ENCODE data around the gene FNDC8. TPM values are rescaled to one million over a fixed set of nuclear protein-coding genes. Genes with fewer than 3 reads are reported as not detected.

Gene FNDC8
- total RNA-seq (2014; rRNA removed; shearing (Covaris generic)), result 0.55 TPM in 1 of 2 replicates, not detected in the other

DNA sequence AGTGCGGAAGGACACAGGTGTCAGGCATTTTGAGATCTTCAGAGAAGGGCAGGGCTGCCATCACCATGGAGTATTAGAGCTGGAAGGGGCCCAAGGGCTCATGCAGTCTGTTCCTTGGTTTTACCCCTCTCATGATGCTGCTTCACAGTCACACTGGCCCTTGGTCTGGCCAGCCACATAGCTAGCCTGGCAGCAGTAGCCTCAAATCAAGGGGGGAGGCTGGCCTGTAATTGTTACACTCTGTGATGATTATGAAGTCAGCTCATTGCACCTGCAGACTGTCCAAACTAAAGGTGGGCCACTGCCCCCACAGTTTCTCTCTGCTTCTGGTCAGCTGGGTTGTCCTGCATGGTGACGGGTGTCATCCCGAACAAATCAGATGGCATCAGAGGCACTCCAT is at the start of gene FNDC8:
Gene FNDC8, plus strand, starts transcription at position 301 of the 400 bp plus-strand sequence. Its CDS starts 79 bp downstream, at position 380.
- Histone ChIP-seq H3K4me3 (ENCODE audit: insufficient read depth, low read depth, low read length) (no peak within 1 kb of the TSS), H3K27me3 (ENCODE audit: control insufficient read depth, insufficient read depth, low read length) (peaks cover 2% of the 10 kb centered on the region), H3K36me3 (replicated peaks; ENCODE audit: control insufficient read depth, insufficient read depth, low read length) (no peaks in the 10 kb centered on the region)
- DNase-seq, result no peak

DNA sequence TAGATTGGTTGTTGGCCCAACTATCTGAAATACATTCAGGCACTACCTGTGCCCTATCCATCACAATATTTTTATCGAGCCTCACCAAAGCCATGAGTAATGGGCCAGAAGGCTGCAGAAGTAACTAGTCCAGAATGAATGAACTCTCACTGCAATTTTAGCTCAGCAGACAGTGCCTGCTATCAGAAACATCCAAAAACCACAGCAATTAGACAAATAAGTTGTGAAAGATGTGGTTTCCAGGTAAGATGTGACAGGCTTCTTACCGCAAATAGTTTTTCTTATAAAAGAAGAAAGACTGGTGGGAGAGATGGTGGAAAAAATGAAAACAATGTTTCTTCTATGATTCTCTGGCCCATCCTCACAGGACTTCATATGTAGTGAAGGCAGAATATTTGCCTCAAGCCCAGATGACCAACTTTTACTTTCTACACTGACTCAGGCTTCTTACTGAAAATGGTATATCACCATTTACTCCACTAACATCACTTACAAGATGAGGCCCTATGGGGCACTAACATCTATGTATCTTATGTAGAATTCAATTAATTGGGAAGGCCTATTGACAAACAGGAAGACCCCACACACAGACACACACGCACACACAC is 48.1 kb upstream of the FNDC8 start:
- Histone ChIP-seq H3K27me3 (ENCODE audit: control insufficient read depth, insufficient read depth, low read length) (no peaks in the 10 kb centered on the region), H3K36me3 (replicated peaks; ENCODE audit: control insufficient read depth, insufficient read depth, low read length) (no peaks in the 10 kb centered on the region), H3K4me3 (ENCODE audit: insufficient read depth, low read depth, low read length) (no peak overlapping the region)
- no peak for DNase-seq

DNA sequence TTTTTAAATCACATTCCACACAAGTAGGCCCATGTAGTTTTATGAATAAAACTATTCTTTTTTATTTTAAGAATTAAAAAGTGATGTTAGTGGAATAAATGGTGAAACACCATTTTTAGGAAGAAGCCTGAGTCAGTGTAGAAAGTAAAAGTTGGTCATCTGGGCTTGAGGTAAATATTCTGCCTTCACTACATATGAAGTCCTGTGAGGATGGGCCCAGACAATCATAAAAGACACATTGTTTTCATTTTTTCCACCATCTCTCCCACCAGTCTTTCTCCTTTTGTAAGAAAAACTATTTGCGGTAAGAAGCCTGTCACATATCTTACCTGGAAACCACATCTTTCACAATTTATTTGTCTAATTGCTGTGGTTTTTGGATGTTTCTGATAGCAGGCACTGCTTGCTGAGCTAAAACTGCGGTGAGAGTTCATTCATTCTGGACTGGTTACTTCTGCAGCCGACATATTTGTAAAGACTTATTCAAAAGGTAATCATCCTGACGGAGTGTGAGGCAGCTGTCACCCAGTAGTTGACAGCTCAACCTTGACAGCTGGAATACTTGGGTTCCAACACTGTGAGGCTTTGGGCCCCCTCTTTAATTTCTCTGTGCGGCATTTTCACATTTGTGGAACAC is 47.3 kb upstream of the FNDC8 start:
- H3K36me3 ChIP-seq (replicated peaks; ENCODE audit: control insufficient read depth, insufficient read depth, low read length), result no peaks in the 10 kb centered on the region
- no peak for DNase-seq
- no peaks in the 10 kb centered on the region for H3K27me3 ChIP-seq (ENCODE audit: control insufficient read depth, insufficient read depth, low read length)
- H3K4me3 ChIP-seq (ENCODE audit: insufficient read depth, low read depth, low read length), result no peak overlapping the region

DNA sequence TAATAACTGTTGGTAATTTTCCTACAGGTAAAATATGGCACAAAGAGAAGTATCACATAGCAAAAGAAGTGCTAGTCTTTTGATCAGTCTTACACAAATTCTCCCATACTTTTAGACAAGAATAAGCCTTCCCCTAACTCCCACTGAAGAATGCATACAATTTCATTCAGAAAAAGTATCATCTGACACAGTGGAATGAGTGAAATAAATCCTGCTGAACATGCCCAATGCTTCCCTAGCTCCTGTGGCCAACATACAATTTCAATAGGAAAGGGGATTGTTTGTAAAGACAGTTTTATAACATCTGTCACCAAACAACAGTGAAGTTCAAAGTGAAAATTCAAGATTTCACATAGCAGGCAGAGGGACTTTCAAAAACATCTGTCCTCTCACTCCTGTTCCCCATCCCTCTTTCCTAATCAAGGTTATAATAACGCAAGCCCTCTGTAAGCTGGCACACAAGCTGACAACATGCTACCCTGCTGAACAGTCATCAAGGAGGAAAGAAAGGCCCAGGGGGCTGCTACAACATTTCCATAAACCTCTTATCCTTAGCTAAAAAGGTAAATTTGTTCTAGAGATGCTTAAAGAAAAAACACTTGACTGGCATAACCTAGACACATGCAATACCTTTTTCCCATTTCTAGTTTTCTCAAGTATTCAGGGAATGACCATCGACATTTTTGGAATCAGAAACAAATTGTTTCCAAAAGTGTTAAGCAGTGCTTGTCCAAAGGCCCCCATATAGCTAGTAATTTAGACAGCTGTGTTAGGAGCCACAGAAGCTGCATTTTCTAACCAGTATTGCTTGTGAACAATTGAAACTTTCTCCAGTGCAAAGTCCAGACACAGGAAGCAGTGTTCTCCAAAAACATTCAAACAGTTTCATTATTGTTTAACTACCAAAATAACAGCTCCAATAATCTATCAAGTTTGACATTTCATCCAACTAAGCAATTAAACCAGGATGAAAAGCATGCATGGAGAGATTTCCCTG is 46.4 kb upstream of the FNDC8 start:
- Histone ChIP-seq H3K27me3 (ENCODE audit: control insufficient read depth, insufficient read depth, low read length) (no peaks in the 10 kb centered on the region), H3K36me3 (replicated peaks; ENCODE audit: control insufficient read depth, insufficient read depth, low read length) (no peaks in the 10 kb centered on the region), H3K4me3 (ENCODE audit: insufficient read depth, low read depth, low read length) (no peak overlapping the region)
- no peak for DNase-seq

DNA sequence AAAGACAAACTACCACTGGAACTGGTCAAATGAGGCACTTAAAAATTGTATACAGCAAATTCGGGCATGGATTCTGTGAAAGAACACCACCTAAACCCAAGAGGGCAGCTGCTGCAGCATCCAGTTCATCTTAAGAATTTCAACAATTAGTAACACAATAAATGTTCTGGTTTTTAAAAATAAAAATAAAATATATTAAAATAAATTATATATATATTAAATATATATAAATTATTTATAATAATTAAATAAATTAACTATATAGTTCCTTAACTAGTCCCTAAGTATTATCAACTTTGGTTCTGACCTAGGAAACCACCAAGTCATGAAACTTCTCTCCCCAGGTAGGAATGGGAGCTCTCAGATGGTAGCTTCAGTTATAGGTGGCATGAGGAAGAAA is 44.5 kb upstream of the FNDC8 start:
- H3K27me3 ChIP-seq (ENCODE audit: control insufficient read depth, insufficient read depth, low read length), result no peaks in the 10 kb centered on the region
- H3K36me3 ChIP-seq (replicated peaks; ENCODE audit: control insufficient read depth, insufficient read depth, low read length), result no peaks in the 10 kb centered on the region
- H3K4me3 ChIP-seq (ENCODE audit: insufficient read depth, low read depth, low read length), result no peak overlapping the region

DNA sequence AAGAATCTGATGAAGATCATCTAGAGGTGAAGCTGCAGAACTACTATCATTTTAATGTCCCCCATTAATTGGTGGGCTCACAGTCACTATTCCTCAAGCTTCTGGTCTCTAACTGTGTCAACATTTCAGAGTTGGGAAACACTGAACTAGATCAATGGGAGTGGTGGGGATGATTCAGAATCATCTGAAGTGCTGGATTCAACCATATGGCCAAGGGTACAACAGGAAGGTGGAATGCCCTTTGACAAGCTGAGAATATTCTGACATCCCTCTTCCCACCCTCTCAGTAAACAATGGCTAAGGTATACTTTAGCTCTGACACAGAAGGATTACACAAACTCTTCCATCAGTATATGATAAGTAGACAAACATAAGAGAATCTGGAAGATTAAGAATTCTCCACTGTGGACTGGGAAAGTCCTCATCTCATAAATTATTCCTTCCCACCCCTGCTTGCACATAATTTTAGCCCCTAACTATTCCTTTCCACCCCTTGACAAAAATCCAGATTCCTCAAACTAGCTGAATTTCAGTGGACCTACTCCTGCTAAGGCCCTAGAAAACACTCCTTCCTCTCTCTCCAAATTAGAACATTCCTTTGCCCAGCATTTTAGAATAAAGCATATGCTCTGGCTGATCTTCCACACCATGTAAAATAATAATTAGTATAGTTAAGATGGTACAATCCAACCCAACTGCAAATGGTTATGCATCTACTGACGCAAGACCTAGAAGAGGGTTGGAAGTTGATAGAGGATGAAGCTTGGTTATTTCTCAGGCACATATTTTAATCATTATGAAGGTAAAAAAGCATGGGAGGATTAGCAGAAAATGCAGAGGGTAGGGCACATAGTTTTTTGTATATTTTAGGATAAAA is 41.6 kb upstream of the FNDC8 start:
- no peaks in the 10 kb centered on the region for H3K36me3 ChIP-seq (replicated peaks; ENCODE audit: control insufficient read depth, insufficient read depth, low read length)
- no peak overlapping the region for H3K4me3 ChIP-seq (ENCODE audit: insufficient read depth, low read depth, low read length)
- no peak for DNase-seq
- no peaks in the 10 kb centered on the region for H3K27me3 ChIP-seq (ENCODE audit: control insufficient read depth, insufficient read depth, low read length)

More for the DNA sequence above, 44.5 kb upstream of the FNDC8 start:
- DNase-seq, result no peak

DNA sequence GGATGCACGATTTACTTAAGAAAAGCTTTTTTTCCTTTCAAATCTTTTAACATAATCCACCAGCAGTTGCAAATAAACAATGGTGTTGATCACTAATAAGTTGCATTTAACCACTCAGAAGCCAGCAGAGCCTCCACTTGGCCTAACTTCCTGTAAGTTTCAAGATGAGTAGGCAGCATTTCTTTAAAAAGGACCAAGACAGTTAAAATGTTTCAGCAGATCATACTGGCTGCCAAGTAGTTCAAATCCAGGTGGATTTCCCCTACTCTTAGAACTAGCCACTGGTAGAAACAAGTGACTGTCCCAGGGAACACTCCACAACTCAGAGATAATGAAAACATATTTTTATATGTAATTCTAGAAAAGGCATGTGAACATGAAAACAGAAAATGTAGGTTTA is 40.9 kb upstream of the FNDC8 start:
- DNase-seq, result no peak
- Histone ChIP-seq H3K4me3 (ENCODE audit: insufficient read depth, low read depth, low read length) (no peak overlapping the region), H3K36me3 (replicated peaks; ENCODE audit: control insufficient read depth, insufficient read depth, low read length) (no peaks in the 10 kb centered on the region)

DNA sequence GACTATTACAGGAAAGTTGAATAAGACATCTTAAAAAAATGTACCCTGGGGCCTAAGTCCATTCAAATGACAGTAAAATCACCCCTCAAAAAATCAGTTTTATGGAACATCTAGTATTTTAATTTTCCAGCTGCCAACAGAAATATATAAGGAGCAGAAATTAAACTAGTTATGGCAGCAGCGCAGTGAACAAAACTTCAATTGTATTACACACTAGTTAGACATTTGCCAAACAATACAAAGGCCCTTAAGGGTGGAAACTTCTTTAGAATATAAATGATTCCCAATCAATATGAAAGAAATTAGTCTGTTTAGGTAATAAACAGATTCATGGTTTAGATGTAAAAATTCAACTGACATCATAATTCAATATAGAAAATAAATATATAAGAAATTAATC is 39.8 kb upstream of the FNDC8 start:
- Histone ChIP-seq H3K27me3 (ENCODE audit: control insufficient read depth, insufficient read depth, low read length) (no peaks in the 10 kb centered on the region), H3K4me3 (ENCODE audit: insufficient read depth, low read depth, low read length) (no peak overlapping the region), H3K36me3 (replicated peaks; ENCODE audit: control insufficient read depth, insufficient read depth, low read length) (no peaks in the 10 kb centered on the region)
- DNase-seq, result no peak

More for the DNA sequence above, 40.9 kb upstream of the FNDC8 start:
- no peaks in the 10 kb centered on the region for H3K27me3 ChIP-seq (ENCODE audit: control insufficient read depth, insufficient read depth, low read length)

DNA sequence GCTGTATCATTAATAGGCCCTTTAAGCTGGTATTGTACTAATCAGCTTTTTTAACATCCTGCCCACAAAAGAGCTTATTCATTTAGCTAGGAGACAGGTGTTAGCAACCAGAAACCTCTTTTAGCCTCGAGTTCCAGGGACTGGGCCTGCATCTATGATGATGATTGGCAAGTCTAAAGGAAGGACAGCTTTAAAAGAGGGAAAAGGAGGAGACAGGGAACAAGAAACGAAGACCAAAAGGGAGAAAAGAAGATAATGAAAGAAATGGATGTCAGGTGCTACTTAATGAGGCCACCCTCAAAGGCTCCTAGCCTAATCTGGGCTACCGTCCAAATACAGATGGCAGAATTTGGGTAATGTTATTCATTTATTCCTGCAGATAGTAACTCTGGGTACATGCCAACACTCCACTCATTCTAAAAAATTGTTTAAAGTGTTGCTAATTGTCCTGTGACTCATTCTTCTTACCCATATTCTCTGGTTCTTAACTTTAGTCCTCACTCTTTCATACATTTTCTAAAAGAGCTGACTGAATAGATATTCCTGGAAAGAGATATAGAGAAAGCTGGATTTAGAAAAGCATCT is 39.2 kb upstream of the FNDC8 start:
- no peak for DNase-seq
- Histone ChIP-seq H3K4me3 (ENCODE audit: insufficient read depth, low read depth, low read length) (no peak overlapping the region), H3K36me3 (replicated peaks; ENCODE audit: control insufficient read depth, insufficient read depth, low read length) (no peaks in the 10 kb centered on the region), H3K27me3 (ENCODE audit: control insufficient read depth, insufficient read depth, low read length) (no peaks in the 10 kb centered on the region)

DNA sequence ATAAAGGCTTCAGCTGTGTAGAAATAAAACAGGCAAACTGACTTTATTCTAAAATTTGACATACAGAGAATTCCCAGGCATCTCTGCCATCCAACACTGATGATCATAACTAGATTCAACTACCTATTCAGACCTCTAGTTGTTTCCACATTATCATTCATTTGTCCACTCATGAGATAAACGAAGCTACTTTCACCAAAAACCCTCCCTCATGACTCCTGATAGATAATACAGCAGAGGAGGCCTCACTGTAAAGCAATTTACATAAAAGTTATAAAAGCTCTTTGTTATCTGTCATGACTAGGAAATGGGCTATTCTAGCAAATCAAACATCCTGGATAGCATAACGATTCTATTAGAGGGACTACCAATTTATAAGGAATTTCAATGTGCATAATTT is 38.3 kb upstream of the FNDC8 start:
- no peak for DNase-seq
- Histone ChIP-seq H3K36me3 (replicated peaks; ENCODE audit: control insufficient read depth, insufficient read depth, low read length) (no peaks in the 10 kb centered on the region), H3K4me3 (ENCODE audit: insufficient read depth, low read depth, low read length) (no peak overlapping the region), H3K27me3 (ENCODE audit: control insufficient read depth, insufficient read depth, low read length) (no peaks in the 10 kb centered on the region)

DNA sequence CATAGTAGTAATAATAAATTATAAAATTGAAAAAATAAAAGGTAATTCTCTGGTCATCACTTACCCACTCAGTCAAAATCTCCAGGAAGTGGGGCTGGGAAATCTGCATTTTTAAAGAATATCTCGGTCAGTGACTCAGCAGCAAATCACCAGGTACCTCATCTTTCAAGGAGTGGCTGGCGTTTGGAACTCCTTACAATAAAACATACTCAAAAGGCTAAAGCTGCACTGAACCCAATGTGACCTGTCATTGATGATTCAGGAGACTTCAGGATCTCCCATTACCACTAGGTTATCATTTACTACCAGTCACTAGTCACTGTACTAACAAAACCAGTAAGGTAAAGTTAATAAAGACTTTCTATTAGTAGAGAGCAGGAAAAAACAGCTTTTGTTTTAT is 36.4 kb upstream of the FNDC8 start:
- Histone ChIP-seq H3K4me3 (ENCODE audit: insufficient read depth, low read depth, low read length) (no peak overlapping the region), H3K27me3 (ENCODE audit: control insufficient read depth, insufficient read depth, low read length) (no peaks in the 10 kb centered on the region), H3K36me3 (replicated peaks; ENCODE audit: control insufficient read depth, insufficient read depth, low read length) (no peaks in the 10 kb centered on the region)
- no peak for DNase-seq

DNA sequence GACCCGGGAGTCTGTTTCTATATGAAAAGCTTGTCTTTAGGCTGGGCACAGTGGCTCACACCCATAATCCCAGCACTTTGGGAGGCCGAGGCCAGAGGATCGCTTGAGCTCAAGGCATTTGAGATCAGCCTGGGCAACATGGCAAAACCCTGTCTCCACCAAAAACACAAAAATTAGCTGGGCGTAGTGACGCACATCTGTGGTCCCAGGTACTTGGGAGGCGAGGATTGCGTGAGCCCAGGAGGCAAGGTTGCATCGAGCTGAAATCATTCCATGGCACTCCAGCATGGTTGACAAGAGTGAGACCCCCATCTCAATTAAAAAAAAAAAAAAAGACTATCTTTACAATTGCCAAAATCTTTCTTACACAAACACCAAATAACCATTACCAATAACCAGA is 35.3 kb upstream of the FNDC8 start:
- no peak for DNase-seq
- no peaks in the 10 kb centered on the region for H3K27me3 ChIP-seq (ENCODE audit: control insufficient read depth, insufficient read depth, low read length)
- H3K4me3 ChIP-seq (ENCODE audit: insufficient read depth, low read depth, low read length), result no peak overlapping the region

DNA sequence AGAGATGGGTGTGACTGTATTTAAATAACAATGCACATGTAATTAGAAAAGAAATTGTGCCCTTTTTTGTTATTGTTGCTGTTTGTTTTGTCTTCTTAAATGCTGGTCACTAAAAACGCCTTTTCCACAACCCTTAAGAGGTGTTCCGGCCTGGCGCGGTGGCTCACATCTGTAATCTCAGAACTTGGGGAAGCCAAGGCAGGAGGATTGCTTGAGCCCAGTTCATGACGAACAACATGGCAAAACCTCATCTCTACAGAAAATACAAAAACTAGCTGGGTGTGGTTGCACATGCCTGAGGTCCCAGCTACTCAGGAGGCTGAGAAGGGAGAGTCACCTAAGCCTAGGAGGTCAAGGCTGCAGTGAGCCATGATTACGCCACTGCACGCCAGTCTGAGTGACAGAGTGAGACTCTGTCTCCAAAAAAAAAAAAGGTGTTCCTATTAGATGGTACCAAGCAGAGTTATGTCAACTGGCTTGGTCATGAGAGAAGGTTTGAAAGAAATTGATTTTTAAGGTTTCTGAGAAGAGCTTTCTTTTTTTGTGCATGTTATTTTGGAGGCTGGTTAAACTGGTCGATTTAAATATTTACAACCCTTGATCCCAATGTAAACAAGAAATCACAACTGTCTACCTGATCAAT is 34.4 kb upstream of the FNDC8 start:
- no peak overlapping the region for H3K4me3 ChIP-seq (ENCODE audit: insufficient read depth, low read depth, low read length)

More for the DNA sequence above, 35.3 kb upstream of the FNDC8 start:
- H3K36me3 ChIP-seq (replicated peaks; ENCODE audit: control insufficient read depth, insufficient read depth, low read length), result no peaks in the 10 kb centered on the region

More for the DNA sequence above, 34.4 kb upstream of the FNDC8 start:
- Histone ChIP-seq H3K27me3 (ENCODE audit: control insufficient read depth, insufficient read depth, low read length) (no peaks in the 10 kb centered on the region), H3K36me3 (replicated peaks; ENCODE audit: control insufficient read depth, insufficient read depth, low read length) (no peaks in the 10 kb centered on the region)
- DNase-seq, result no peak
